ENCODE results near the gene CCDC192. TPM values are rescaled to one million over a fixed set of nuclear protein-coding genes. Genes with fewer than 3 reads are reported as not detected.

Gene CCDC192
- total RNA-seq, 1 donor from 2014 or later: not detected

- Histone ChIP-seq H3K4me2 (ENCODE audit: low read length) (no peak overlapping the region), H2AFZ (ENCODE audit: low read depth, low read length) (no peak overlapping the region), H3K9me3 (ENCODE audit: insufficient read depth, low read depth, low read length) (no peaks in the 10 kb centered on the region), H3K4me3 (ENCODE audit: insufficient read depth, low read depth, low read length) (no peak overlapping the region), H3K79me2 (ENCODE audit: insufficient read depth, low read length) (no peaks in the 10 kb centered on the region), H3K36me3 (ENCODE audit: insufficient read depth, low read length) (no peaks in the 10 kb centered on the region), H3K4me1 (ENCODE audit: insufficient read depth, low read length) (peaks cover 7% of the 10 kb centered on the region), H4K20me1 (ENCODE audit: insufficient read depth, low read length) (no peaks in the 10 kb centered on the region), H3K9ac (ENCODE audit: low read length) (no peak overlapping the region), H3K27ac (ENCODE audit: low read depth, low read length) (no peak overlapping the region), H3K27me3 (ENCODE audit: insufficient read depth, low read length) (no peaks in the 10 kb centered on the region)
- Mint-ChIP-seq H3K36me3 (ENCODE audit: low read depth, unreplicated experiment) (no peaks in the 10 kb centered on the region), H3K4me1 (ENCODE audit: low read depth, unreplicated experiment) (peaks cover 6% of the 10 kb centered on the region), H3K27ac (ENCODE audit: unreplicated experiment) (no peak overlapping the region), H3K27me3 (ENCODE audit: low read depth, unreplicated experiment) (peaks cover 2% of the 10 kb centered on the region), H3K4me3 (ENCODE audit: unreplicated experiment) (no peak overlapping the region), H3K9me3 (ENCODE audit: unreplicated experiment) (no peaks in the 10 kb centered on the region)
- TF ChIP-seq EZH2 (IDR thresholded peaks at IDR 0.05; ENCODE audit: insufficient read depth, low read length) (no peak), CTCF (IDR thresholded peaks at IDR 0.05; ENCODE audit: insufficient read depth, low read depth, low read length) (no peak)
- DNase-seq (ENCODE audit: low read depth) (no peak), FAIRE-seq (peak; percentile 55)
Observed at GRCh38 chr5:127871503-127872153, 168.4 kb downstream of the CCDC192 start.

GRCh38 chr5:127872494-127872893, 169.3 kb downstream of the CCDC192 start:
- H3K4me1 Mint-ChIP-seq (ENCODE audit: low read depth, unreplicated experiment): peaks cover 7% of the 10 kb centered on the region
- TF ChIP-seq CTCF (IDR thresholded peaks at IDR 0.05; ENCODE audit: insufficient read depth, low read depth, low read length) (no peak), EZH2 (IDR thresholded peaks at IDR 0.05; ENCODE audit: insufficient read depth, low read length) (no peak)
- Histone ChIP-seq H3K9me3 (ENCODE audit: insufficient read depth, low read depth, low read length) (no peaks in the 10 kb centered on the region), H3K36me3 (ENCODE audit: insufficient read depth, low read length) (no peaks in the 10 kb centered on the region), H3K4me3 (ENCODE audit: insufficient read depth, low read depth, low read length) (no peak overlapping the region), H3K27ac (ENCODE audit: low read depth, low read length) (no peak overlapping the region), H3K79me2 (ENCODE audit: insufficient read depth, low read length) (no peaks in the 10 kb centered on the region), H2AFZ (ENCODE audit: low read depth, low read length) (no peak overlapping the region), H4K20me1 (ENCODE audit: insufficient read depth, low read length) (no peaks in the 10 kb centered on the region), H3K4me2 (ENCODE audit: low read length) (no peak overlapping the region), H3K4me1 (ENCODE audit: insufficient read depth, low read length) (peaks cover 7% of the 10 kb centered on the region), H3K9ac (ENCODE audit: low read length) (no peak overlapping the region), H3K27me3 (ENCODE audit: insufficient read depth, low read length) (no peaks in the 10 kb centered on the region)
- peaks cover under 1% of the 10 kb centered on the region for H3K27me3 Mint-ChIP-seq (ENCODE audit: low read depth, unreplicated experiment)
- H3K27ac Mint-ChIP-seq (ENCODE audit: unreplicated experiment): no peak overlapping the region
- no peaks in the 10 kb centered on the region for H3K9me3 Mint-ChIP-seq (ENCODE audit: unreplicated experiment)
- DNase-seq (ENCODE audit: low read depth) (no peak), FAIRE-seq (no peak)
- H3K4me3 Mint-ChIP-seq (ENCODE audit: unreplicated experiment): no peak overlapping the region
- no peaks in the 10 kb centered on the region for H3K36me3 Mint-ChIP-seq (ENCODE audit: low read depth, unreplicated experiment)

Measured in astrocyte (in vitro differentiated cells and primary cell).